AG09309 (cell line): ENCODE data around the gene CDHR5.
A peak's percentile ranks its signal among the peaks of the same experiment; 100 is the strongest.

Experiments
- DNase-seq: peaks from one replicate; pipeline ENCODE4 v3.0.0-alpha.2; 2010; ENCODE audit warnings: low read depth
- H3K4me3 ChIP-seq: 2 replicates; pipeline ENCODE4 v1.5.1; 2011; ENCODE audit warnings: mild to moderate bottlenecking, low read depth, low read length, moderate library complexity; ENCODE audit not compliant: control insufficient read depth
- TF ChIP-seq, protein P1 (sequence below): IDR thresholded peaks from 2 replicates; pipeline ENCODE4 v1.5.1; 2011; ENCODE audit warnings: mild to moderate bottlenecking, low read depth, low read length, inconsistent platforms; ENCODE audit not compliant: insufficient read depth, control insufficient read depth; ENCODE audit errors: missing control alignments

The CDHR5 gene

DNA sequence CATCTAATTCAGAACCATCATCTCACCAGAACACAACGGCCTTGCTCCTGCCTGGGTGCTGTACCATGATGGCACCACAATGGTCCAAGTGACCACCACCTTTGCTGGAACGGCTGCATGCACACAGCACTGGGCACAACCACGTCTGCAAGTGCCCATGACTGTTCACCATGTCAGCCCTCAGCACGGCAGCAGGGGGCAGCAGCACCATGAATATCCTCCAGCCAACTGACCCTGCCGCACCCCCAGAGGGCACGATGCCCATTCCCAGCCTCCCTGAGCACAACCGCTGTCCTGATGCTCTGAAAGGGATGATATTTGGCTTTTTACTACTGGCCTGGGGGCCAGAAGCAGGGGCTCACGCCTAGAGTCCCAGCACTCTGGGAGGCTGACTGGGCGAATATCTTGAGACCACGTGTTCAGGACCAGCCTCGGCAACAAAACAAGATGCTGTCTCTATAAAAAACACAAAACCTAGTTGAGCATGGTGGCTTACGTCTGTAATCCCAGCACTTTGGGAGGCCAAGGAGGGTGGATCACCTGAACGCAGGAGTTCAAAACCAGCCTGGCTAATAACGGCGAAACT lies 38.0 kb upstream of the CDHR5 start:
- H3K4me3 ChIP-seq = no peak overlapping the region
- DNase-seq = no peak
- TF ChIP-seq, protein P1, sequence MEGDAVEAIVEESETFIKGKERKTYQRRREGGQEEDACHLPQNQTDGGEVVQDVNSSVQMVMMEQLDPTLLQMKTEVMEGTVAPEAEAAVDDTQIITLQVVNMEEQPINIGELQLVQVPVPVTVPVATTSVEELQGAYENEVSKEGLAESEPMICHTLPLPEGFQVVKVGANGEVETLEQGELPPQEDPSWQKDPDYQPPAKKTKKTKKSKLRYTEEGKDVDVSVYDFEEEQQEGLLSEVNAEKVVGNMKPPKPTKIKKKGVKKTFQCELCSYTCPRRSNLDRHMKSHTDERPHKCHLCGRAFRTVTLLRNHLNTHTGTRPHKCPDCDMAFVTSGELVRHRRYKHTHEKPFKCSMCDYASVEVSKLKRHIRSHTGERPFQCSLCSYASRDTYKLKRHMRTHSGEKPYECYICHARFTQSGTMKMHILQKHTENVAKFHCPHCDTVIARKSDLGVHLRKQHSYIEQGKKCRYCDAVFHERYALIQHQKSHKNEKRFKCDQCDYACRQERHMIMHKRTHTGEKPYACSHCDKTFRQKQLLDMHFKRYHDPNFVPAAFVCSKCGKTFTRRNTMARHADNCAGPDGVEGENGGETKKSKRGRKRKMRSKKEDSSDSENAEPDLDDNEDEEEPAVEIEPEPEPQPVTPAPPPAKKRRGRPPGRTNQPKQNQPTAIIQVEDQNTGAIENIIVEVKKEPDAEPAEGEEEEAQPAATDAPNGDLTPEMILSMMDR = peak; percentile 80

GRCh38 chr11:660681-661444 lies 36.1 kb upstream of the CDHR5 start:
- no peak overlapping the region for H3K4me3 ChIP-seq
- DNase-seq = no peak
- TF ChIP-seq, protein P1 = no peak

GRCh38 chr11:660281-660680 lies 35.5 kb upstream of the CDHR5 start:
- TF ChIP-seq, protein P1 = no peak
- no peak overlapping the region for H3K4me3 ChIP-seq

DNA sequence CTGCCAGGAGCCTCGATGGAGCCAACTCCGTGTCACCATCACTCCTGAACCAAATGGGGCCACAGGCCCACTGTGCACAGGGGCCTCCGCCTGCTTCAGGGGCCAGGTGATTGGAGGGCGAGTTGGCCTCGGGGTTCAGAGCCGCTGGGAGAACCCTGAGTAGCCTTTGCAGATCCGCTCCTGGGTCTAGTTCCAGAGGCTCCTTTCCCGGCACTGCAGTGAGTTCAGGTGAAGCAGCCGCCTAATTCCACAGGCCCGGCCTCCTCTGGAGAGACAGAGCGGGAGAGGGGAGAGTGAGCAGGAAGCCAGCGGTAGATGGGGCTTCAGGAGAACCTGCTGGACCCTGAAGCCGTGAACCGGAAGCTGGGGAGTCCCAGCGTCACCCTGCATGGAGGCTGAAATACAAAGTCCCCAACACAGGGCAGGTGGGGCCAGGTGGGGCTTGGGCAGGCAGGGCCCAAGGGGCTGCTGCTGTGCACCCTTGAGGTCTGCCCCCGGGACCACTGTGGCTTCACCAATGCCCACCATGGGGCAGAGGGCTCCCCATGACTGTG lies 34.9 kb upstream of the CDHR5 start:
- TF ChIP-seq, protein P1 = no peak
- DNase-seq = no peak
- H3K4me3 ChIP-seq = no peak overlapping the region

More at GRCh38 chr11:660281-660680, 35.5 kb upstream of the CDHR5 start:
- DNase-seq = no peak

- TF ChIP-seq, protein P1 = no peak
- H3K4me3 ChIP-seq = no peak overlapping the region
- no peak for DNase-seq
Measured at GRCh38 chr11:657691-658126, 33.0 kb upstream of the CDHR5 start.

DNA sequence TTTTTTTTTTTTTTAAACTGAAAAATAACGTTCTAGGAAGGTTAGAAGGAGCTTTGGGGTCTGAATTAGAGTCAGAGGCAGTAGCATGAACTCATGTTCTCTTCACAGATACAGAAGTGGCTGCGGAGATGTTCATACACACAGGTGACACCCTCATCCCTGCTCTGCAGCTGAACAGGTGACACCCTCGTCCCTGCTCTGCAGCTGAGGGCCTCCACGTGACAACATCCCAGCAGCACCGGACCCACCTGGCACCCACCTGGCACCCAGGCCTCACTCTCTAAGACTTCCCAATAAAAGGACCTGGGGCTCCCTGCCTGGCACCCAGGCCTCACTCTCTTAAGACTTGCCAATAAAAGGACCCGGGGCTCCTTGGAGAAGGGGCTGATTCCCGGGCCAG lies 32.1 kb upstream of the CDHR5 start:
- DNase-seq = no peak
- no peak overlapping the region for H3K4me3 ChIP-seq
- TF ChIP-seq, protein P1 = no peak
